Measurements from ENCODE around the gene PRKAR2B.

DNA sequence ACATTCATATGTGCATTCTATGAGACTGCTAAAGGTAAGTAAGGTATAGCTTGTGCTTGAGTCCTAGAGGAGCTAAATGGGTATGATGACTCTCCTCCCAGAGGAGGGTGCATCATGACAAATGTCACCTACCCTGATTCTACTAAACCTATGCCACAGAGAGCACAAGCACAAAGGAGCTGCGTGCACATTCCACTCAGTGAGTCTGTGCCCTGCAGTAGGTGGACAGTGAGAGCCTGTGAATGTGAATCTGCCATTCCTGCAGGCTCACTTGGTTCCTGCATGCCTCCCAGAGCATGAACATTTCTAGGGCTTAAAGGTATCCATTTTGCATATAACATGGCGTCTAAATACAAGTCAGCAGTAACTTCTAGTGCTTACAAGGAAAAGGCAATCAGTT is 46.8 kb downstream of the PRKAR2B start:
- TF ChIP-seq, protein P1, sequence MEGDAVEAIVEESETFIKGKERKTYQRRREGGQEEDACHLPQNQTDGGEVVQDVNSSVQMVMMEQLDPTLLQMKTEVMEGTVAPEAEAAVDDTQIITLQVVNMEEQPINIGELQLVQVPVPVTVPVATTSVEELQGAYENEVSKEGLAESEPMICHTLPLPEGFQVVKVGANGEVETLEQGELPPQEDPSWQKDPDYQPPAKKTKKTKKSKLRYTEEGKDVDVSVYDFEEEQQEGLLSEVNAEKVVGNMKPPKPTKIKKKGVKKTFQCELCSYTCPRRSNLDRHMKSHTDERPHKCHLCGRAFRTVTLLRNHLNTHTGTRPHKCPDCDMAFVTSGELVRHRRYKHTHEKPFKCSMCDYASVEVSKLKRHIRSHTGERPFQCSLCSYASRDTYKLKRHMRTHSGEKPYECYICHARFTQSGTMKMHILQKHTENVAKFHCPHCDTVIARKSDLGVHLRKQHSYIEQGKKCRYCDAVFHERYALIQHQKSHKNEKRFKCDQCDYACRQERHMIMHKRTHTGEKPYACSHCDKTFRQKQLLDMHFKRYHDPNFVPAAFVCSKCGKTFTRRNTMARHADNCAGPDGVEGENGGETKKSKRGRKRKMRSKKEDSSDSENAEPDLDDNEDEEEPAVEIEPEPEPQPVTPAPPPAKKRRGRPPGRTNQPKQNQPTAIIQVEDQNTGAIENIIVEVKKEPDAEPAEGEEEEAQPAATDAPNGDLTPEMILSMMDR (IDR thresholded peaks at IDR 0.05) = no peak
- TF ChIP-seq EP300 (IDR thresholded peaks at IDR 0.05) (no peak), POLR2A (IDR thresholded peaks at IDR 0.05) (no peak)

Measured in tibial nerve (tissue), 4 donors.